SK-N-SH (cell line): ENCODE data around the gene KCTD7. TPM values are rescaled to one million over a fixed set of nuclear protein-coding genes. Genes with fewer than 3 reads are reported as not detected.
"Not testable (repeated sequence)": the region's sequence is repeated elsewhere in the genome, so short reads cannot be mapped to it uniquely, and the experiment has no call there.

Experiments used
- CTCF ChIA-PET: fragments of 300-600, 350-600 bp; formaldehyde crosslinking; extraction: SDS; loops from one replicate; lab custom pipeline; 2021; lab: Yijun Ruan, JAX
- POLR2A ChIA-PET: fragments of 350-600 bp; sonication (Branson Sonifier 250); formaldehyde crosslinking; extraction: SDS; loops from one replicate; lab custom pipeline; 2020; ENCODE audit warnings: antibody characterized with exemption, inconsistent platforms; lab: Yijun Ruan, JAX
- DNase-seq: peaks from one replicate; pipeline ENCODE4 v3.0.0; 2012
- H2AFZ ChIP-seq: fragments of 200-600 bp; sonication (generic); 2 replicates; pipeline ENCODE4 v1.8.1; 2016; ENCODE audit warnings: antibody characterized with exemption, mild to moderate bottlenecking, low read depth
- H3F3A ChIP-seq: fragments of 200-600 bp; sonication (generic); replicated peaks from 2 replicates; pipeline ENCODE3; 2016; ENCODE audit warnings: antibody characterized with exemption, mild to moderate bottlenecking; ENCODE audit not compliant: insufficient read depth
- H3K27ac ChIP-seq, 2 experiments: fragments of 200-500 bp in 1 of 2; fragments of 200-600 bp in 1 of 2; sonication (Bioruptor generic) in 1 of 2; sonication (generic), shearing (Covaris generic) in 1 of 2; 2 replicates each; pipeline versions ENCODE4 v1.5.1 to v1.6.1; 2014 to 2016; ENCODE audit warnings: low read depth in 2 of 2, inconsistent platforms in 1 of 2, low read length in 1 of 2, mild to moderate bottlenecking in 1 of 2, mixed read lengths in 1 of 2
- H3K27me3 ChIP-seq: fragments of 200-600 bp; sonication (generic), shearing (Covaris generic); 2 replicates; pipeline ENCODE4 v1.6.1; 2016; ENCODE audit warnings: mixed run types; ENCODE audit not compliant: insufficient read depth
- H3K36me3 ChIP-seq, 2 experiments: fragments of 200-500 bp in 1 of 2; fragments of 200-600 bp in 1 of 2; sonication (Bioruptor generic) in 1 of 2; sonication (generic) in 1 of 2; replicated peaks in 1 of 2; 2 replicates each; pipeline versions ENCODE3 to v1.5.1; 2014 to 2016; ENCODE audit warnings: low read length in 1 of 2, mild to moderate bottlenecking in 1 of 2; ENCODE audit not compliant: insufficient read depth in 2 of 2, control insufficient read depth in 1 of 2
- H3K4me1 ChIP-seq, 2 experiments: fragments of 200-500 bp in 1 of 2; fragments of 200-600 bp in 1 of 2; sonication (Bioruptor generic) in 1 of 2; sonication (generic), shearing (Covaris generic) in 1 of 2; 2 replicates each; pipeline versions ENCODE4 v1.5.1 to v1.6.1; 2014 to 2016; ENCODE audit warnings: low read depth in 1 of 2, low read length in 1 of 2, mixed run types in 1 of 2; ENCODE audit not compliant: insufficient read depth in 2 of 2, control insufficient read depth in 1 of 2
- H3K4me2 ChIP-seq: fragments of 200-600 bp; sonication (generic), shearing (Covaris generic); 2 replicates; pipeline ENCODE4 v1.6.1; 2017; ENCODE audit warnings: mixed run types
- H3K4me3 ChIP-seq, 2 experiments: fragments of 200-500 bp in 1 of 2; fragments of 200-600 bp in 1 of 2; sonication (Bioruptor generic) in 1 of 2; sonication (generic), shearing (Covaris generic) in 1 of 2; 2 replicates each; pipeline versions ENCODE4 v1.5.1 to v1.8.1; 2014 to 2016; ENCODE audit warnings: low read depth in 2 of 2, inconsistent platforms in 1 of 2, low read length in 1 of 2, mild to moderate bottlenecking in 1 of 2, mixed read lengths in 1 of 2, moderate library complexity in 1 of 2
- H3K79me2 ChIP-seq: fragments of 200-600 bp; sonication (generic); 2 replicates; pipeline ENCODE4 v1.8.1; 2017; ENCODE audit warnings: mild to moderate bottlenecking; ENCODE audit not compliant: insufficient read depth
- H3K9ac ChIP-seq: fragments of 200-600 bp; sonication (generic); 2 replicates; pipeline ENCODE4 v1.6.1; 2017; ENCODE audit warnings: mixed run types
- H3K9me2 ChIP-seq: fragments of 200-600 bp; sonication (generic); 2 replicates; pipeline ENCODE4 v1.6.1; 2017; ENCODE audit warnings: mixed run types
- H3K9me3 ChIP-seq: fragments of 200-600 bp; sonication (generic); 2 replicates; pipeline ENCODE4 v1.6.1; 2017; ENCODE audit warnings: mixed run types, mild to moderate bottlenecking, moderate library complexity
- H4K20me1 ChIP-seq: fragments of 200-600 bp; sonication (generic); 2 replicates; pipeline ENCODE4 v1.6.1; 2017; ENCODE audit warnings: mild to moderate bottlenecking, mixed run types; ENCODE audit not compliant: insufficient read depth
- EP300 ChIP-seq, 2 experiments: IDR thresholded peaks; 2 replicates each; pipeline versions ENCODE4 v1.4.0 to v1.6.1; 2012; ENCODE audit warnings: borderline replicate concordance in 1 of 2, low read depth in 1 of 2, low read length in 1 of 2
- GABPA ChIP-seq: IDR thresholded peaks from 2 replicates; pipeline ENCODE4 v1.4.0; 2012; ENCODE audit warnings: low read depth, mild to moderate bottlenecking
- RAD21 ChIP-seq: IDR thresholded peaks from 2 replicates; pipeline ENCODE4 v1.6.1; 2012; ENCODE audit warnings: mild to moderate bottlenecking, low read length
- RXRA ChIP-seq: IDR thresholded peaks from 2 replicates; pipeline ENCODE4 v1.4.0; 2012; ENCODE audit warnings: low read depth, mild to moderate bottlenecking, borderline replicate concordance
- SMC3 ChIP-seq: IDR thresholded peaks from 2 replicates; pipeline ENCODE4 v1.6.1; 2012; ENCODE audit warnings: low read depth, low read length, improper control_type of control experiment
- WGBS: methylation state at CpG from one replicate; pipeline ENCODE4 v1.1.6; 2017; ENCODE audit warnings: low lambda C conversion rate; 5-methylcytosine and 5-hydroxymethylcytosine counted together
- polyA plus RNA-seq, 3 experiments: library from polyadenylated mRNA; depleted of rRNA; stranded (reverse); fragments of >200 nt; gene quantifications; 2 replicates each; pipeline ENCODE4 v1.2.3, GENCODE V29; 2012
- TF ChIP-seq, protein P1 (sequence below): IDR thresholded peaks from 2 replicates; pipeline ENCODE4 v1.4.0; 2012; ENCODE audit warnings: low read depth
- TF ChIP-seq, protein P2 (sequence below): fragments of 200-600 bp; sonication (generic); IDR thresholded peaks from 2 replicates; pipeline ENCODE4 v1.6.1; 2017; ENCODE audit warnings: antibody characterized with exemption, mild to moderate bottlenecking, moderate library complexity

Gene KCTD7
- polyA plus RNA-seq, 1 of the 3 experiments (the other 2 are of a cell fraction), result 19.5 TPM

DNA sequence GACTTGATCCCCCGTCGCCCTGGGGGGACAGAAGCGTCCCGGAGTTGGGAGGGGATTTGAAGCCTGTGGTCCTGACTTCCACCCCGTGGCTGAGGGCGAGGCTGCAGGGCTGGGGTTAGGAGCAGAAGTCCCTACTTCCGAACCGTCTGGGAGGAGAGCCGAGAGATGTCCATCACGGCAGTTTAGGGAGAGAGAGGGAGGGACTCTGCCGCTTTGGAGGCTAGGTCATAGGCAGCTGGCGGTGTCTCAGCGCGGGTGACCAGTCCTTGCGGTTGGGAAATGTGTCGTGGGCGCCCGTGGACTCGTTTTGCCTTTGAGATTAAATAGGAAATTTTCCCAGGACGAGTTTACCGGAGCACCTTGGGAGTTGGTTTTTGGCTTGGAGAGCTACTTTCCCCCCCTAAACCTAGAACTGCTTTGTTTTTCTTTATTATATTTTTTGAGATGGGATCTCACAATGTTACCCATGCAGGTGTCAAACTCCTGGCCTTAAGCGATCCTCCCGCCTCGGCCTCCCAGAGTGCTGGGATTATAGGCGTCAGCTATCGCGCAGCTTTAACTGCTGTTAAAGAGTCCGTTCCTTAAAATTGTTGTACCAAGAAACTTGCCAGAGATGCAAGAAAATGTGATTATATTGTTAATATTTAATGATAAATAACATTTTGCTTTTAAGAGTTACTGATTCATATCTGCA is 26.6 kb downstream of the KCTD7 start:
- Histone ChIP-seq H3K4me3 (peak overlapping the region; percentile 67 to 99), H3F3A (peaks cover 43% of the 10 kb centered on the region), H3K79me2 (peaks cover 75% of the 10 kb centered on the region), H3K9ac (peak overlapping the region; percentile 90), H3K27ac (peak overlapping the region; percentile 93 to 98), H3K4me1 (peaks cover 0 to 10% of the 10 kb centered on the region in 2 experiments; a peak in 2 of 4 replicates), H3K4me2 (peak overlapping the region; percentile 100), H2AFZ (peak overlapping the region; percentile 85)
- POLR2A ChIA-PET, result interaction anchor here (0.7 to 3.2 kb wide), 10 partner anchors 11 to 266 kb away, joined by 3 to 20 read pairs (median 4); partner anchors contain the start of genes KCTD7, RABGEF1 and TMEM248
- H3K9me2 ChIP-seq, H3K9me3 ChIP-seq, H4K20me1 ChIP-seq, H3K36me3 ChIP-seq, H3K27me3 ChIP-seq: not testable (repeated sequence)
- WGBS, result 13% methylated on average over 26 of the region's 28 CpGs
- TF ChIP-seq, protein P1, sequence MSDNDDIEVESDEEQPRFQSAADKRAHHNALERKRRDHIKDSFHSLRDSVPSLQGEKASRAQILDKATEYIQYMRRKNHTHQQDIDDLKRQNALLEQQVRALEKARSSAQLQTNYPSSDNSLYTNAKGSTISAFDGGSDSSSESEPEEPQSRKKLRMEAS, result peak; percentile 29; the same call in 1 of the 2 replicates
- 0 out of 2 replicates have a peak, but pooled peaks have one; percentile 15 for TF ChIP-seq RAD21
- TF ChIP-seq SMC3, result peak; percentile 14; the same call in 1 of the 2 replicates
- TF ChIP-seq, protein P2, sequence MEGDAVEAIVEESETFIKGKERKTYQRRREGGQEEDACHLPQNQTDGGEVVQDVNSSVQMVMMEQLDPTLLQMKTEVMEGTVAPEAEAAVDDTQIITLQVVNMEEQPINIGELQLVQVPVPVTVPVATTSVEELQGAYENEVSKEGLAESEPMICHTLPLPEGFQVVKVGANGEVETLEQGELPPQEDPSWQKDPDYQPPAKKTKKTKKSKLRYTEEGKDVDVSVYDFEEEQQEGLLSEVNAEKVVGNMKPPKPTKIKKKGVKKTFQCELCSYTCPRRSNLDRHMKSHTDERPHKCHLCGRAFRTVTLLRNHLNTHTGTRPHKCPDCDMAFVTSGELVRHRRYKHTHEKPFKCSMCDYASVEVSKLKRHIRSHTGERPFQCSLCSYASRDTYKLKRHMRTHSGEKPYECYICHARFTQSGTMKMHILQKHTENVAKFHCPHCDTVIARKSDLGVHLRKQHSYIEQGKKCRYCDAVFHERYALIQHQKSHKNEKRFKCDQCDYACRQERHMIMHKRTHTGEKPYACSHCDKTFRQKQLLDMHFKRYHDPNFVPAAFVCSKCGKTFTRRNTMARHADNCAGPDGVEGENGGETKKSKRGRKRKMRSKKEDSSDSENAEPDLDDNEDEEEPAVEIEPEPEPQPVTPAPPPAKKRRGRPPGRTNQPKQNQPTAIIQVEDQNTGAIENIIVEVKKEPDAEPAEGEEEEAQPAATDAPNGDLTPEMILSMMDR, result peak; percentile 31
- CTCF ChIA-PET, result interaction anchor here (0.5 to 2.4 kb wide), 9 partner anchors 12 to 514 kb away, joined by 3 to 11 read pairs (median 4); no protein-coding TSS in a partner anchor
- peak; percentile 66 for DNase-seq

DNA sequence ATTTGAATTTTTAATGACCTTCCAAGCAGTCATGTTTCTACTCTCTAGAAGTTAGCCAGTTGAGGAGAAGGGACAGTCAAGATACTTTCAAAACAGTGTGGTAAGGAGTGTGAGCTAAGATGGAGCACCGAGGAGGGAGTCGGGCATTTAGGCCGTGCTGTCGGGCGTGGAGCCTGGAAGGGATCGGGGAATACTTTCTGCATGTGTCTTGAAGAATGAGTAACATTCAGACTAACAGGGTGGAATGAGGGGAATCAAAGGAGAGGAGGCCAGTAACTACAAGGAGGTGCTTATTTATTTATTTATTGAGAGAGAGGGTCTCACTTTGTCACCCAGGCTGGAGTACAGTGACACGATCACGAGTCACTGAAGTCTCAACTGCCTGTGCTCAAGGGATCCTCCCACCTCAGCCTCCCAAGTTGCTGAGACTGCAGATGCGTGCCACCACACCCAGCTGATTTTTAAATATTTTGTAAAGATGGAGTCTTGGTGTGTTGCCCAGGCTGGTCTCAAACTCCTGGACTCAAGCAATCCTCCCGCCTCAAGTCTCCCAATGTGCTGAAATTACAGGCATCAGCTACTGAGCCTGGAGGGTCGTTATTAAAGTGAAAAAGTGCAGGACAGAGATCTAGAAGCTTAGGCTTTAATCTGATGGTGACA is 27.3 kb downstream of the KCTD7 start:
- Histone ChIP-seq H3K4me2 (peak overlapping the region; percentile 100), H3K27ac (peak overlapping the region in 1 of 2 experiments; percentile 98; a peak in 2 of 4 replicates), H3K79me2 (peaks cover 82% of the 10 kb centered on the region), H3K4me3 (peak overlapping the region; percentile 67 to 99; a peak in 3 of 4 replicates), H3F3A (peaks cover 39% of the 10 kb centered on the region), H3K4me1 (peaks cover 0 to 10% of the 10 kb centered on the region in 2 experiments; a peak in 2 of 4 replicates), H2AFZ (0 out of 2 replicates have a peak overlapping the region, but pooled peaks have one; percentile 85), H3K9ac (peak overlapping the region; percentile 90; the same call in 1 of the 2 replicates)
- not testable (repeated sequence) for H3K36me3 ChIP-seq, H4K20me1 ChIP-seq, H3K27me3 ChIP-seq, DNase-seq, H3K9me3 ChIP-seq, H3K9me2 ChIP-seq
- POLR2A ChIA-PET, result interaction anchor here (0.7 to 3.2 kb wide), 6 partner anchors 10 to 265 kb away, joined by 3 to 20 read pairs (median 4); partner anchors contain the start of genes KCTD7 and TMEM248
- CTCF ChIA-PET, result interaction anchor here (0.6 to 1.5 kb wide), 6 partner anchors 13 to 515 kb away, joined by 3 to 7 read pairs (median 4); no protein-coding TSS in a partner anchor
- WGBS, result 74% methylated on average over 11 of the region's 11 CpGs

DNA sequence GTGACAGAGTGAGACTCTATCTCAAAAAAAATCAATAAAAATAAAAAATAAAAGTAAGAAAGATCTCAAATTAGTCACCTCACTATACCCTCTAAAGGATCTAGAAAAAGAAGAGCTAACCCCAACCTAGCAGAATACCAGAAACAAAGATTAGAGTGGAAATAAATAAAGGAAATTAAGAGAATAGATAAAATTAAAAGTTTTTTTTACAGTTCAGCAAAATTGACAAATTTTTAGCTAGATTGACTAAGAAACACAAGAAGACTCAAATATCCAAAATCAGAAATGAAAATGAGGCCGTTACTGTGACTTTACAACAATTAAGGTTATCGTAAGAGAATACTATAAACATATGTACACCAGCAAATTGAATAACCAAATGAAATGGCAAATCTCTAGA is 29.1 kb downstream of the KCTD7 start:
- Histone ChIP-seq H3K27ac (no peak overlapping the region), H3K4me3 (no peak overlapping the region), H2AFZ (no peak overlapping the region), H3K9me2 (no peaks in the 10 kb centered on the region), H3K4me1 (peaks cover 0 to 10% of the 10 kb centered on the region in 2 experiments; a peak in 2 of 4 replicates), H3K36me3 (peaks cover 0 to 10% of the 10 kb centered on the region in 2 experiments), H3K9ac (no peak overlapping the region), H3F3A (peaks cover 26% of the 10 kb centered on the region), H3K27me3 (no peaks in the 10 kb centered on the region), H3K79me2 (peaks cover 87% of the 10 kb centered on the region), H3K9me3 (no peaks in the 10 kb centered on the region), H3K4me2 (no peak overlapping the region), H4K20me1 (0 out of 2 replicates have a peak, but pooled peaks cover 5% of the 10 kb centered on the region)
- no peak for DNase-seq
- POLR2A ChIA-PET, result no interaction called here
- 97% methylated on average over 2 of the region's 2 CpGs for WGBS
- CTCF ChIA-PET, result interaction anchor here (1.3 kb wide), 1 partner anchor 100 kb away, joined by 3 read pairs; no protein-coding TSS in a partner anchor
- TF ChIP-seq GABPA, result no peak
- no peak for TF ChIP-seq RXRA
- no peak for TF ChIP-seq EP300 (IDR thresholded peaks at IDR 0.05; ENCODE audit: borderline replicate concordance in 1 of 2, low read depth in 1 of 2, low read length in 1 of 2)
